CD4-positive, alpha-beta memory T cell (primary cell): ENCODE measurements around the gene STAT3. TPM values are rescaled to one million over a fixed set of nuclear protein-coding genes. Genes with fewer than 3 reads are reported as not detected.
"Not testable (repeated sequence)": the region's sequence is repeated elsewhere in the genome, so short reads cannot be mapped to it uniquely, and the experiment has no call there.

Experiments used
- CTCF ChIA-PET: fragments of 350-600 bp; sonication (Branson Sonifier 250); formaldehyde crosslinking; loops from one replicate; lab custom pipeline; 2021; ENCODE audit warnings: inconsistent platforms; ENCODE audit not compliant: partially characterized antibody; lab: Charles Lee
- POLR2A ChIA-PET: fragments of 350-600 bp; sonication (Branson Sonifier 250); formaldehyde crosslinking; loops from one replicate; lab custom pipeline; 2021; ENCODE audit not compliant: partially characterized antibody; lab: Charles Lee
- DNase-seq, 5 donors: peaks; one replicate each; pipeline versions ENCODE4 v3.0.0 to v3.0.0-alpha.2; 2020 to 2022; ENCODE audit warnings: mixed read lengths in 1 of 5
- H3K27ac ChIP-seq: one replicate; pipeline ENCODE4 v1.7.0; 2013; ENCODE audit warnings: low read depth, low read length
- H3K27me3 ChIP-seq: 2 replicates; pipeline ENCODE4 v1.7.0; 2013; ENCODE audit warnings: mild to moderate bottlenecking, low read length, moderate library complexity; ENCODE audit not compliant: insufficient read depth
- H3K36me3 ChIP-seq: 2 replicates; pipeline ENCODE4 v1.7.0; 2013; ENCODE audit warnings: mild to moderate bottlenecking, low read length, moderate library complexity; ENCODE audit not compliant: insufficient read depth
- H3K4me1 ChIP-seq: 2 replicates; pipeline ENCODE4 v1.7.0; 2013; ENCODE audit warnings: mild to moderate bottlenecking, low read length, moderate library complexity; ENCODE audit not compliant: insufficient read depth
- H3K4me3 ChIP-seq, 2 donors: one replicate each; pipeline ENCODE4 v1.7.0; 2013; ENCODE audit warnings: low read length in 2 of 2, mild to moderate bottlenecking in 1 of 2
- H3K9me3 ChIP-seq, 2 donors: one replicate each; pipeline ENCODE4 v1.7.0; 2013; ENCODE audit warnings: low read length in 2 of 2, control low read depth in 1 of 2; ENCODE audit not compliant: control insufficient read depth in 1 of 2
- H3K27ac Mint-ChIP-seq, 7 donors: one replicate each; pipeline ENCODE4 v1.8.0; 2020 to 2021; ENCODE audit warnings: mixed read lengths in 7 of 7, mild to moderate bottlenecking in 6 of 7, inconsistent platforms in 3 of 7, moderate library complexity in 3 of 7
- H3K27me3 Mint-ChIP-seq, 2 donors: one replicate each; pipeline ENCODE4 v1.8.0; 2020 to 2021; ENCODE audit warnings: mixed read lengths in 2 of 2
- H3K36me3 Mint-ChIP-seq, 2 donors: one replicate each; pipeline ENCODE4 v1.8.0; 2020 to 2021; ENCODE audit warnings: mixed read lengths in 2 of 2, inconsistent platforms in 1 of 2, mild to moderate bottlenecking in 1 of 2
- H3K4me1 Mint-ChIP-seq, 4 donors: one replicate each; pipeline ENCODE4 v1.8.0; 2020 to 2021; ENCODE audit warnings: mixed read lengths in 4 of 4, mild to moderate bottlenecking in 1 of 4
- H3K4me3 Mint-ChIP-seq, 8 donors: one replicate each; pipeline ENCODE4 v1.8.0; 2020 to 2021; ENCODE audit warnings: mixed read lengths in 8 of 8, mild to moderate bottlenecking in 7 of 8, moderate library complexity in 6 of 8, inconsistent platforms in 3 of 8
- H3K9me3 Mint-ChIP-seq, 8 donors: one replicate each; pipeline ENCODE4 v1.8.0; 2020 to 2021; ENCODE audit warnings: mixed read lengths in 8 of 8, mild to moderate bottlenecking in 5 of 8, inconsistent platforms in 3 of 8, moderate library complexity in 1 of 8
- intact Hi-C: fragments of 100-400 bp; cut with micrococcal nuclease; formaldehyde crosslinking; loops from one replicate; pipeline ENCODE4 v1.15.1; 2023
- polyA plus RNA-seq, 2 donors: library from polyadenylated mRNA; unstranded; fragments of 300-500 nt; fragmentation: Illumina TruSeq; gene quantifications; one replicate each; pipeline ENCODE4 v1.2.3, GENCODE V29; 2021
- total RNA-seq, 2 experiments: library from RNA; stranded (reverse); gene quantifications; one replicate each; pipeline ENCODE4 v1.2.3, GENCODE V29; 2021

STAT3 gene
- total and polyA plus RNA-seq, 4 experiments from 2014 or later, result 103 to 147 (median 130) TPM

DNA sequence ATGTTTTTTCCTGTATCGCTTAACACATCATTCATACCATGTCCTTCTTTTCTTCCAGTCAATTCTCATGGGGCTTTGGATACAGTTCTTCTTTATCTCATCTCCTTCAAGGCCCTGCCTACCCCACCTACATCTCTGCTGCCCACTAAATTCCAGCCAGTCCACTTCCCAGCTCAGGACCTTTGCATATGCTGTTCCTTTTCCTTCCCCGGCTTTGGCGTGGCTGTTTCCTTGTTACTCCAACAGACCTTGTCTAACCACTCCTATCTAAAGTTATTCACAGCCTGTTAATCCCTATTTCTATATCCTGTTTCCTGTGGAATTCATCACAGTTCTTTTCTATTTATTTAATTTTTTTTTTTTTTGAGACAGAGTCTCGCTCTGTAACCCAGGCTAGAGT is 6.6 kb upstream of the STAT3 start:
- H3K36me3 ChIP-seq, result no peaks in the 10 kb centered on the region
- Mint-ChIP-seq H3K27ac (peak overlapping the region in 2 of 7 donors; percentile 41 to 68), H3K4me3 (no peak overlapping the region), H3K9me3 (no peaks in the 10 kb centered on the region), H3K27me3 (no peaks in the 10 kb centered on the region), H3K36me3 (no peaks in the 10 kb centered on the region), H3K4me1 (peaks cover 3 to 10% (median 6%) of the 10 kb centered on the region in 4 donors)
- ChIA-PET POLR2A (no interaction called here), CTCF (interaction anchor here (1.7 to 15.7 kb wide), 2 partner anchors 12 to 76 kb away, joined by 3 to 504 read pairs; no protein-coding TSS in a partner anchor)
- no peak overlapping the region for H3K27ac ChIP-seq
- H3K9me3 ChIP-seq, result no peaks in the 10 kb centered on the region
- DNase-seq, result no peak
- no peaks in the 10 kb centered on the region for H3K27me3 ChIP-seq
- H3K4me1 ChIP-seq, result peaks cover 6% of the 10 kb centered on the region
- intact Hi-C loops, result no loop called here
- H3K4me3 ChIP-seq, result no peak overlapping the region

DNA sequence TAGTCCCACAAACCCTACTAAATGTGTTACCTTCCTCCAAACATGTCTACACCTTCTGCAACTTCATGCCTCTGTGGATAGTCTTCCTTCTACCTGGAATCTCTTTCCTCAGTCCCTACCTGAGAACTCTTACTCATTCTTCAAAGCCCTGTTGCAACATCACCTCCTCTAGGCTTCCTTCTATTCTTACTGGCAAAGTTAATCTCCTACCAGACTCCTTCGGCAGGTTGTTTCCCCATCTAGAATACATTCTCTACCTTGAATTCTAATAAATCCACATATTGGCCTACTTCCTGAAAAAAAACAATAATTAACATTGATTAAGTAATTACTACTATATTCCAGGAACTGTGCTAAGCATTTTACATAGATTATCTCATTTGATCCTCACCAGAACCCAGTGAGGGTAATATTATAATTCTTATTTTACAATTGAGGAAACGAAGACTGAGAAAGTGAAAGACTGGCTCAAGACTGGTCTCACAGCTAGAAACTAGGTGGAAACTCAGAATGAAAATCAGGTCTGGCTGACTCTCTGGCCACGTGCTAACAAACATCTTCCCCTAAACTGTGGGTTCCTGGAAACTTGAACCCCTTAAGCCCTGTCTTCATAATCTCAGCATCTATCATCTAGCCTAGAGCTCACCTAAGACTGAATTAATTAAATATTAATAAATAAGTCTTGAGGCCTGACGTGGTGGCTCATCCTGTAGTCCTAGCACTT is 4.6 kb upstream of the STAT3 start:
- Histone ChIP-seq H3K27me3 (no peaks in the 10 kb centered on the region), H3K9me3 (no peaks in the 10 kb centered on the region), H3K36me3 (no peaks in the 10 kb centered on the region), H3K4me1 (peaks cover 11% of the 10 kb centered on the region), H3K4me3 (no peak overlapping the region), H3K27ac (no peak overlapping the region)
- Mint-ChIP-seq H3K4me1 (peaks cover 8 to 21% (median 14%) of the 10 kb centered on the region in 4 donors), H3K27me3 (no peaks in the 10 kb centered on the region), H3K27ac (peak overlapping the region; percentile 0 to 74 (median 35)), H3K9me3 (peaks cover 0 to 3% (median 0%) of the 10 kb centered on the region in 8 donors), H3K4me3 (no peak overlapping the region), H3K36me3 (peaks cover 0 to 7% of the 10 kb centered on the region in 2 donors)
- POLR2A ChIA-PET, result no interaction called here
- intact Hi-C loops, result no loop called here
- no peak for DNase-seq
- CTCF ChIA-PET, result interaction anchor here (0.9 to 1.8 kb wide), 3 partner anchors 13 to 67 kb away, joined by 3 to 5 read pairs (median 3); no protein-coding TSS in a partner anchor

DNA sequence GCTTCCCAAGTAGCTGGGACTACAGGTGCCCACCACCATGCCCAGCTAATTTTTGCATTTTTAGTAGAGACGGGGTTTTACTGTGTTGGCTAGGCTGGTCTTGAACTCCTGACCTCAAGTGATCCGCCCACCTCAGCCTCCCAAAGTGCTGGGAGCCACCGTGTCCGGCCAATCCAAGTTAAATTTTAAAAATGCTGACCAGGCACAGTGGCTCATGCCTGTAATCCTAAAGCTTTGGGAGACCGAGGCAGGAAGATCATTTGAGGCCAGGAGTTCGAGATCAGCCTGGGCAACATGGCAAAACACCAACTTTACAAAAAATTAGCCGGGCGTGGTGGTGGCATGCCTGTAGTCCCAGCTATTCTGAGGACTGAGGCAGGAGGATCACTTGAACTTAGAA is 3.2 kb upstream of the STAT3 start:
- CTCF ChIA-PET, result interaction anchor here (1.8 kb wide), 1 partner anchor 15 kb away, joined by 5 read pairs; no protein-coding TSS in a partner anchor
- H3K36me3 ChIP-seq, H3K9me3 ChIP-seq, H3K27ac Mint-ChIP-seq, DNase-seq, H3K27ac ChIP-seq, H3K9me3 Mint-ChIP-seq, H3K4me3 ChIP-seq, H3K4me3 Mint-ChIP-seq, H3K27me3 ChIP-seq, H3K27me3 Mint-ChIP-seq, intact Hi-C loops: not testable (repeated sequence)
- Mint-ChIP-seq H3K4me1 (peaks cover 16 to 34% (median 23%) of the 10 kb centered on the region in 4 donors), H3K36me3 (peaks cover 0 to 11% of the 10 kb centered on the region in 2 donors)
- peaks cover 19% of the 10 kb centered on the region for H3K4me1 ChIP-seq
- POLR2A ChIA-PET, result interaction anchor here (1.1 to 1.3 kb wide), 2 partner anchors 12 to 54 kb away, joined by 3 to 5 read pairs; no protein-coding TSS in a partner anchor

DNA sequence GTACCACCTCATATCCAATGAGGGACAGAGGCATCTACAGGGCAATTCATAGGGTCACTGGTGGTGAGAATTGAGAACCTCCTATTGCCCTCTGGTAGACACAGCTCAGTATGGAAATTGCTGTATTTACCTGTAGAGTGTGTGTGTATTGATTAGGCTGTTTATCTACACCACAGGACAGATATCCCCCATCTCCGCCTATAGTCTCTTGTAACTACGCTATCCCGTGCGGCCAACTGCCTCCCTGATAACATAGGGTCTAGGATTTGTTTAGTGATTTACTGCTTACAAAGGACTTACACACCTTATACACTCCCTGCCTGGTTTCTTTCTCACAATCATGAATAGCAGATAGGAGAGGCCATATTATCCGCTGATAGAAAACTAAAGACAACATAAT is 1.7 kb upstream of the STAT3 start:
- no peaks in the 10 kb centered on the region for H3K36me3 ChIP-seq
- H3K27ac ChIP-seq, result peak overlapping the region; percentile 99

DNA sequence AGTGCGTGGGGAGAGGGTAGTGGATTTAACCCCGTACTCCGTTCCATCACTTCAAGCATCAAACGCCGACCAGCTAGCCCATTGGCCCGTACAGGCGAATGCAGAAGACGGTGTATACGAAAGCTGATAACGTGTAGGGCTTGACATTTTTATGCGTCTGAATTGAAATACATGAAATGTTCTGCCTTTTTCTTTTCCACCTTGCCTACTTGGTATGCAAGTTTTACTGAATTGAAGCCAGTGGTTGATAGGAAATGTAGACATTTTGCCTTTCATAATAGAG is 834 bp upstream of the STAT3 start:
- peak overlapping the region; percentile 86 to 92 for H3K4me3 ChIP-seq
- H3K27ac ChIP-seq, result peak overlapping the region; percentile 99
- CTCF ChIA-PET, result interaction anchor here (1.2 to 2.4 kb wide), 14 partner anchors 8 to 372 kb away, joined by 3 to 12 read pairs (median 5); partner anchors contain the start of genes DNAJC7 and STAT5A
- Mint-ChIP-seq H3K27ac (peak overlapping the region; percentile 99 to 100 (median 100)), H3K36me3 (peaks cover 0 to 14% of the 10 kb centered on the region in 2 donors), H3K9me3 (peaks cover 0 to 3% (median 0%) of the 10 kb centered on the region in 8 donors), H3K4me3 (peak overlapping the region; percentile 93 to 99 (median 96)), H3K4me1 (peaks cover 26 to 50% (median 38%) of the 10 kb centered on the region in 4 donors), H3K27me3 (no peaks in the 10 kb centered on the region)
- H3K4me1 ChIP-seq, result peaks cover 40% of the 10 kb centered on the region
- no peaks in the 10 kb centered on the region for H3K36me3 ChIP-seq
- H3K27me3 ChIP-seq, result no peaks in the 10 kb centered on the region
- H3K9me3 ChIP-seq, result no peaks in the 10 kb centered on the region
- POLR2A ChIA-PET, result interaction anchor here (0.6 to 3.4 kb wide), 56 partner anchors 10 to 1742 kb away, joined by 3 to 58 read pairs (median 5); partner anchors contain the start of genes DHX58, DNAJC7, GHDC and KAT2A
- intact Hi-C loops, result loop anchor here (5.0 to 10.0 kb wide), 2 partner anchors 67 to 704 kb away; partner anchors contain the start of gene EIF1
- no peak for DNase-seq

More for the DNA sequence above, 1.7 kb upstream of the STAT3 start:
- Mint-ChIP-seq H3K27me3 (no peaks in the 10 kb centered on the region), H3K36me3 (peaks cover 0 to 12% of the 10 kb centered on the region in 2 donors), H3K9me3 (peaks cover 0 to 3% (median 0%) of the 10 kb centered on the region in 8 donors), H3K4me1 (peaks cover 23 to 45% (median 32%) of the 10 kb centered on the region in 4 donors), H3K27ac (peak overlapping the region; percentile 99 to 100 (median 100)), H3K4me3 (peak overlapping the region; percentile 5 to 99 (median 70))
- Histone ChIP-seq H3K9me3 (no peaks in the 10 kb centered on the region), H3K4me3 (no peak overlapping the region), H3K27me3 (no peaks in the 10 kb centered on the region), H3K4me1 (peaks cover 34% of the 10 kb centered on the region)
- ChIA-PET CTCF (interaction anchor here (1.9 to 2.4 kb wide), 6 partner anchors 9 to 167 kb away, joined by 5 to 12 read pairs (median 10); no protein-coding TSS in a partner anchor), POLR2A (interaction anchor here (0.8 to 3.4 kb wide), 9 partner anchors 10 to 278 kb away, joined by 3 to 58 read pairs (median 20); partner anchors contain the start of genes CAVIN1, DHX58, STAT5A and STAT5B)
- intact Hi-C loops, result loop anchor here (5.0 to 10.0 kb wide), 2 partner anchors 68 to 705 kb away; partner anchors contain the start of gene EIF1
- DNase-seq, result no peak

DNA sequence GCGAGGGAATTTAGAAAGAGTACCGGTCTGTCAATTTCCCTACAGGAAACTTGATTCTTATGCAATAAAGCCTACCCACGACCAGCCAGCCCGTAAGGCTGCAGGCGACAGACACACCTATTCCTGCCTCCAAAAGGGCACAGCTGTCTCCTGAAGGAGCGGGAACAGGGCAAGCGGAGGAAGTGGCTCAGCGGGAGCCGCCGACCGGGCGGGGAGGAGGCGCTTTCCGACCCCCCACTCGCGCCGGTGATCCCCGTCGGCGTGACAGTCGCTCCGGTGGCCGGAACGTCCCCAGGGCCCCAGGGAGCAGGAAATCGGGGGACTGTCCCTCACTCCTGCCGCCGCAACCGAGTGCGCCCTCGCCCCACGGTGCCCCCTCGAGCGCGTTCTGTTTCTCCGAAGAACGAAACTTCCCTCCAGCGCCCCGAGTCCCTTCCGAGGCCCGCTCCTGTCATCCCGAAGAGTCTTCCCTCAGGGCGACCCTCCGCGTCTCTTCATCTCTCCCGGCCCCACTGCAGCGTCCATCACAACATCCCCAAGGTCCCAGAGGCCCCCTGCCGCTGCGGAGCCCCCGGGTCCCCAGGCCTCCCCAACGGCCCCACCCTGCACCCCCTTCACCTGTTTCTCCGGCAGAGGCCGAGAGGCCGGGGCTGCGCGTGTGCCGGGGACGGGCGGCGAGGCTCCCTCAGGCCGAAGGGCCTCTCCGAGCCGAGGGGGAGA is 421 bp downstream of the STAT3 start:
- peaks cover 28 to 61% (median 45%) of the 10 kb centered on the region in 4 donors for H3K4me1 Mint-ChIP-seq
- H3K27ac ChIP-seq, result peak overlapping the region; percentile 99
- H3K27me3 ChIP-seq, result no peaks in the 10 kb centered on the region
- POLR2A ChIA-PET, result interaction anchor here (0.6 to 3.4 kb wide), 57 partner anchors 9 to 1740 kb away, joined by 3 to 58 read pairs (median 5); partner anchors contain the start of genes BECN1, DHX58, GHDC and KAT2A
- H3K9me3 ChIP-seq, result no peaks in the 10 kb centered on the region
- intact Hi-C loops, result loop anchor here (1.0 to 10.0 kb wide), 5 partner anchors 18 to 703 kb away; partner anchors contain the start of gene EIF1
- peaks cover 45% of the 10 kb centered on the region for H3K4me1 ChIP-seq
- peak in 2 of 5 donors; percentile 32 to 33 for DNase-seq
- H3K9me3 Mint-ChIP-seq, result peaks cover 0 to 3% (median 0%) of the 10 kb centered on the region in 8 donors
- H3K27me3 Mint-ChIP-seq, result no peaks in the 10 kb centered on the region
- CTCF ChIA-PET, result interaction anchor here (0.6 to 2.4 kb wide), 17 partner anchors 9 to 1832 kb away, joined by 3 to 12 read pairs (median 4); partner anchors contain the start of genes DNAJC7, STAT5A and UBTF
- H3K36me3 ChIP-seq, result no peaks in the 10 kb centered on the region
- H3K4me3 Mint-ChIP-seq, result peak overlapping the region; percentile 93 to 99 (median 96)
- peaks cover 0 to 16% of the 10 kb centered on the region in 2 donors for H3K36me3 Mint-ChIP-seq
- H3K4me3 ChIP-seq, result peak overlapping the region; percentile 77 to 86
- peak overlapping the region; percentile 99 to 100 (median 100) for H3K27ac Mint-ChIP-seq
